Measurements from ENCODE around the gene TAS2R3.

- TF ChIP-seq CTCF (optimal IDR thresholded peaks at IDR 0.05 in 1 of 3, IDR thresholded peaks at IDR 0.05 in 1 of 3, conservative IDR thresholded peaks at IDR 0.05 in 1 of 3; ENCODE audit: extremely low read depth in 1 of 3, insufficient read depth in 2 of 3, low read length in 3 of 3), result no peak
- TF ChIP-seq EZH2 (IDR thresholded peaks at IDR 0.05; ENCODE audit: low read length), result no peak
Observed at GRCh38 chr7:141788296-141788695, 24.4 kb downstream of the TAS2R3 start.
